ENCODE results near the gene PXMP4. TPM values are rescaled to one million over a fixed set of nuclear protein-coding genes. Genes with fewer than 3 reads are reported as not detected.
"Not testable (repeated sequence)": the region's sequence is repeated elsewhere in the genome, so short reads cannot be mapped to it uniquely, and the experiment has no call there.

PXMP4 gene
- total and polyA plus RNA-seq, 12 donors: 4.6 to 14.8 (median 12.0) TPM

- no peak for TF ChIP-seq CTCF (IDR thresholded peaks at IDR 0.05)
- no peak for DNase-seq
- intact Hi-C loops (cut with DNase I): no loop called here
- Histone ChIP-seq H3K27me3 (no peaks in the 10 kb centered on the region), H3K4me1 (no peaks in the 10 kb centered on the region), H3K27ac (no peak overlapping the region), H3K36me3 (peaks cover 0 to 90% (median 35%) of the 10 kb centered on the region in 9 donors), H3K9me3 (peaks cover 0 to 11% (median 4%) of the 10 kb centered on the region in 11 donors), H3K4me3 (no peak overlapping the region)
- 98 to 99% methylated on average over 10 of the region's 10 CpGs for WGBS, 2 donors
- no peak for ATAC-seq
These were observed 36.9 kb upstream of the PXMP4 start for GRCh38 chr20:33757046-33757445.

- H3K27me3 ChIP-seq; H3K4me1 ChIP-seq; intact Hi-C loops (cut with DNase I); ATAC-seq; DNase-seq; H3K27ac ChIP-seq; H3K4me3 ChIP-seq: not testable (repeated sequence)
- peaks cover 0 to 91% (median 35%) of the 10 kb centered on the region in 9 donors for H3K36me3 ChIP-seq
- 88 to 92% methylated on average over 10 of the region's 10 CpGs for whole genome bisulfite sequencing, 2 donors
- peaks cover 0 to 11% (median 4%) of the 10 kb centered on the region in 11 donors for H3K9me3 ChIP-seq
These were observed 35.9 kb upstream of the PXMP4 start for GRCh38 chr20:33755936-33756490.

- Histone ChIP-seq H3K27me3 (no peaks in the 10 kb centered on the region), H3K4me3 (no peak overlapping the region), H3K36me3 (peaks cover 0 to 93% (median 38%) of the 10 kb centered on the region in 9 donors), H3K4me1 (no peaks in the 10 kb centered on the region), H3K9me3 (peaks cover 0 to 11% (median 4%) of the 10 kb centered on the region in 11 donors), H3K27ac (no peak overlapping the region)
- no peak for TF ChIP-seq CTCF (IDR thresholded peaks at IDR 0.05)
- DNase-seq: no peak
- ATAC-seq: no peak
- intact Hi-C loops (cut with DNase I): no loop called here
- WGBS, 2 donors: 88 to 90% methylated on average over 5 of the region's 5 CpGs
These were observed 33.7 kb upstream of the PXMP4 start for GRCh38 chr20:33753763-33754162.

GRCh38 chr20:33753143-33753542, 33.0 kb upstream of the PXMP4 start:
- intact Hi-C loops (cut with DNase I): no loop called here
- ATAC-seq (no peak), DNase-seq (no peak)
- peaks cover 0 to 92% (median 34%) of the 10 kb centered on the region in 9 donors for H3K36me3 ChIP-seq
- WGBS, 2 donors: 98 to 100% methylated on average over 7 of the region's 7 CpGs
- no peak overlapping the region for H3K27ac ChIP-seq
- no peaks in the 10 kb centered on the region for H3K27me3 ChIP-seq
- no peaks in the 10 kb centered on the region for H3K4me1 ChIP-seq
- no peak for TF ChIP-seq CTCF (IDR thresholded peaks at IDR 0.05)
- peaks cover 0 to 11% (median 4%) of the 10 kb centered on the region in 11 donors for H3K9me3 ChIP-seq
- no peak overlapping the region for H3K4me3 ChIP-seq

GRCh38 chr20:33751775-33752174, 31.7 kb upstream of the PXMP4 start:
- Histone ChIP-seq H3K36me3 (peaks cover 0 to 81% (median 27%) of the 10 kb centered on the region in 9 donors), H3K27ac (no peak overlapping the region), H3K4me3 (no peak overlapping the region), H3K4me1 (no peaks in the 10 kb centered on the region), H3K27me3 (no peaks in the 10 kb centered on the region), H3K9me3 (no peaks in the 10 kb centered on the region)
- no peak for TF ChIP-seq CTCF (IDR thresholded peaks at IDR 0.05)
- WGBS, 2 donors: 95 to 98% methylated on average over 4 of the region's 4 CpGs
- intact Hi-C loops (cut with DNase I): no loop called here
- no peak for DNase-seq
- no peak for ATAC-seq
